Occipital lobe (tissue), 2 donors: ENCODE measurements around the gene MYT1. TPM values are rescaled to one million over a fixed set of nuclear protein-coding genes. Genes with fewer than 3 reads are reported as not detected.

Experiments
- DNase-seq: peaks from one replicate; lab custom pipeline; 2025; lab: John Stamatoyannopoulos, UW
- total RNA-seq: library from RNA; depleted of rRNA; stranded (reverse); fragments of >200 nt; gene quantifications from one replicate; pipeline ENCODE4 v1.2.3, GENCODE V29; 2014

MYT1 gene
- total RNA-seq, 1 donor from 2014 or later: 5.9 TPM

- DNase-seq: no peak
These were observed 48.5 kb downstream of the MYT1 start for GRCh38 chr20:64212755-64213154.

- no peak for DNase-seq
These were observed 49.9 kb downstream of the MYT1 start for GRCh38 chr20:64214113-64214512.

GRCh38 chr20:64214952-64215351 is 50.7 kb downstream of the MYT1 start:
- DNase-seq: no peak

GRCh38 chr20:64216036-64216435 is 51.8 kb downstream of the MYT1 start:
- no peak for DNase-seq

GRCh38 chr20:64216910-64217309 is 52.7 kb downstream of the MYT1 start:
- DNase-seq: no peak

GRCh38 chr20:64217539-64218221 is 53.4 kb downstream of the MYT1 start:
- DNase-seq: no peak

- no peak for DNase-seq
These were observed 55.0 kb downstream of the MYT1 start for GRCh38 chr20:64219202-64219601.

- no peak for DNase-seq
These were observed 55.5 kb downstream of the MYT1 start for GRCh38 chr20:64219730-64220129.

GRCh38 chr20:64220420-64220819 is 56.2 kb downstream of the MYT1 start:
- DNase-seq: no peak

GRCh38 chr20:64220891-64221527 is 56.8 kb downstream of the MYT1 start:
- DNase-seq: no peak

GRCh38 chr20:64222291-64222735 is 58.1 kb downstream of the MYT1 start:
- no peak for DNase-seq

- no peak for DNase-seq
These were observed 58.7 kb downstream of the MYT1 start for GRCh38 chr20:64222851-64223525.

GRCh38 chr20:64223526-64224067 is 59.3 kb downstream of the MYT1 start:
- no peak for DNase-seq

GRCh38 chr20:64224351-64225170 is 60.3 kb downstream of the MYT1 start:
- no peak for DNase-seq

- DNase-seq: no peak
These were observed 60.9 kb downstream of the MYT1 start for GRCh38 chr20:64225171-64225595.

- no peak for DNase-seq
These were observed 61.8 kb downstream of the MYT1 start for GRCh38 chr20:64225828-64226598.

- DNase-seq: no peak
These were observed 62.7 kb downstream of the MYT1 start for GRCh38 chr20:64226686-64227580.

- no peak for DNase-seq
These were observed 63.9 kb downstream of the MYT1 start for GRCh38 chr20:64228086-64228653.
